NCI-H2171 (cell line): Measurements from ENCODE around the gene IL1RAPL2.
"Not testable (repeated sequence)": the region's sequence is repeated elsewhere in the genome, so short reads cannot be mapped to it uniquely, and the experiment has no call there.

ENCODE experiments used
- DNase-seq: peaks from one replicate; lab custom pipeline; 2025; lab: John Stamatoyannopoulos, UW

IL1RAPL2 gene

DNA sequence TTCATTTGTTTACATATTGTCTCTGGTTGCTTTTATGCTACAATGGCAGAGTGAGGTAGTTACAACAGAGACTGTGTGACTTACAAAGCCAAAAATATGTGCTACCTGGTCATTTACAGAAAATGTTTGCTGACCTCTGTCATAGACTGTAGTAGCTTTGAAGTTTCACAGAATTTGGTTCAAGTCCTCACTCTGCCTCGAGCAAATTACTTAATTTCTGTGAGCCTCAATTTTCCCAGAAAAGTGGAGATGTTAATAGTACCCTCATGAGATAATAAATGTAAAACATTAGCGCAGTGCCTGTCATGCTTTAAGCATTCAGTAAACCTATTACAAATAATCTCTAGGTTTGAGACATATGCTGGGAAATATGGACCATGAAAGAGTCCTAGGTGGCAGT lies 1237.9 kb downstream of the IL1RAPL2 start:
- no peak for DNase-seq

DNA sequence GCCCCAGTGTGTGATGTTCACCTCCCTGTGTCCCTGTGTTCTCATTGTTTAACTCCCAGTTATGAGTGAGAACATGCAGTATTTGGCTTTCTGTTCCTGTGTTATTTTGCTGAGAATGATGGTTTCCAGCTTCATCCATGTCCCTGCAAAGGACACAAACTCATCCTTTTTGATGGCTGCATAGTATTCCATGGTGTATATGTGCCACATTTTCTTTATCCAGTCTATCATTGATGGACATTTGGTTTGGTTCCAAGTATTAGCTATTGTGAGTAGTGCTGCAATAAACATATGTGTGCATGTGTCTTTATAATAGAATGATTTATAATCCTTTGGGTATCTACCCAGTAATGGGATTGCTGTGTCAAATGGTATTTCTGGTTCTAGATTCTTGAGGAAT lies 1239.7 kb downstream of the IL1RAPL2 start:
- not testable (repeated sequence) for DNase-seq

DNA sequence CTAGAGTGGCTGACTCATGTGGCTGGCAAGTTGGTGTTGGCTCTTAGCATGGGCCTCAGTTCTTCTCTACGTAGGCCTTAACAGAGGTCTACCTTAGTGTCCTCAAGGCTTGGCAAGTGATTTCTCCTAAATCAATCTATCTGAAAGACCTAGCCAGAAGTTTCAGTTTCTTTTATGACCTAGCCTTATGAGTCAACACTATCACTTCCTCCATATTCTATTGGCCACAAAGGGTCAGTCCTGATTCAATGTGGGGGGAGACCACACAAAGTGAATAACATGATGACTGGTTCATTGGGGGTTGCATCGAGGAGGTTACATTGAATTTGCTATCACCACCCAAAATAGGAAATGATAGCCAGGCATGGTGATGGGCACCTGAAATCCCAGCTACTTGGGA lies 1250.5 kb downstream of the IL1RAPL2 start:
- no peak for DNase-seq
